Activated T-helper 1 cell treated with Interleukin-2 at 50 U/mL for 16 hours (primary cell): ENCODE measurements around the gene FGR.

ENCODE experiments used
- DNase-seq: peaks from one replicate; pipeline ENCODE4 v3.0.0-alpha.2; 2020; ENCODE audit warnings: low read depth

FGR gene

DNA sequence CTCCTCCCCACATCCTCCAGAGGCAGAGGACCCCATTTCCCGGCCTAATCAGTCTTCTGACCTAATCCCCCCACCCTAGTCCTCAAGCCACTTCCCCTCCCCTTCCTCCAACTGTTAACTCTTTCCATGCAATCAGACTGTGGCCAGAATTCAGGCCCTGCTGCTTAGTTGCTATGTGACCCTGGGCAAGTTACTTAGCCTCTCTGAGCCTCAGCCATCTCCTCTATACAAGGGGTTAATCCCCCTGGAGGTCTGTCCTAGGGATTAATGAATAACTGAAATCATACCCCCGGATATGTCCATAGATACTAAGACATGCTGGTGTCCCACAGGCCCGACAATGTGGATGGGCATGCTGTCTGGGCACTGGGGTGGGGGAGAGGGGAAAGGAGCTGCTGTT, 49.3 kb downstream of the FGR start:
- DNase-seq: no peak

DNA sequence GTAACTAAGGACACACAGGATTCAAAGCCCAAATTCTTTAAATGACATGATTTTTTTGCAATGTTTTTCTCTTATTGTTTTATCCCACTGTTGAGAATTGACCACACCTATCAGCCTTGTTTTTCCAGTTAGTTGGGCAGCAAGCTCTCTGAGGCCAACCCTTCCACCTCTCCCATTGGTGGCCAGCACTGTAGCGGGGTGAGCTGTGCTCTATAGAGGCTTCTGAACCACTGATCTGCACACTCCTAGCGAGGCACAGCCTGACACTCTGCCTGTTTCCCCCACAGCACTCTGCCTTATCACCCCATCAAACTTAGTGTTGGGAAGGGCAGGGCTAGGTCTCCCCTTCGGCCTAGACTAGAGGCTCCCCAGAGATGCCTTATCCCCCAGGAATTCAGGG, 50.5 kb downstream of the FGR start:
- no peak for DNase-seq

DNA sequence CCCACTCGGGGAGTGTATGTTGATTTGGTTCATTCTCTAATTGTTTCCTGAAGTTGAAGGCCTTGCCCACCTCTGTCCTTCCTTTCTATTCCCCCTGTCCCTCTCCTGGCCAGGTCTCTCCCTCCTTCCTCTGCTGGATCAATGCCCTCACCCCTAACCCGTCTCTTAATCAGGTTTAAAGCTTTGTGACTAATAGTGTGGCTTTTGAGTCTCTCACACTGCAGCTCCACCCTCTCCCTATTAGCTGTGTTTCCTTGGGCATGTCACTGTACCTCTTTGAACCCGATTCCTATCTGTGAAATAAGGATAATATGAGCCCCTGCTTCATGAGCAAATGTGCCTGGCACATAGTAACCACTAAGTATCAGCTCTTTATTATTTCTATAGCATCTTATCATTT, 51.5 kb downstream of the FGR start:
- no peak for DNase-seq

DNA sequence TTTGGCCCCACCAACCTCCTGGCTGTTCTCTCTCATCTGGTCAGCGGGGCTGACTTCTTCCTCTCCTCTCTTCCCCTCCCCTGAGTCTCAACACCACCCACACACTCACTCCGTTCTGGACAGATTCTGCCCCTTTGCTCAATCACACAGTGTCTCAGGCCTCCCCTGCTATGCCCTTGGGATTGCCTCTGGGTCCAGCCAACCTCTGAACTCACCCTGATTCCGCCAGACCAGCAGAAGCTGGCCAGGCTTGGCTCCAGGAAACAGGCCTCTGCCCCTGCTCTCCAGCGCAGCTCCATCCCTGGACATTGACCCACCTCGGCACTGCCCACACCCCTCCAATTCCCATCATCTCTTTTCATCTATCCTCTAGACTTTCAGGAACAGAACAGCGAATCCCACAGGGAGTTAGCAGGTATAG, 53.2 kb downstream of the FGR start:
- DNase-seq: no peak

DNA sequence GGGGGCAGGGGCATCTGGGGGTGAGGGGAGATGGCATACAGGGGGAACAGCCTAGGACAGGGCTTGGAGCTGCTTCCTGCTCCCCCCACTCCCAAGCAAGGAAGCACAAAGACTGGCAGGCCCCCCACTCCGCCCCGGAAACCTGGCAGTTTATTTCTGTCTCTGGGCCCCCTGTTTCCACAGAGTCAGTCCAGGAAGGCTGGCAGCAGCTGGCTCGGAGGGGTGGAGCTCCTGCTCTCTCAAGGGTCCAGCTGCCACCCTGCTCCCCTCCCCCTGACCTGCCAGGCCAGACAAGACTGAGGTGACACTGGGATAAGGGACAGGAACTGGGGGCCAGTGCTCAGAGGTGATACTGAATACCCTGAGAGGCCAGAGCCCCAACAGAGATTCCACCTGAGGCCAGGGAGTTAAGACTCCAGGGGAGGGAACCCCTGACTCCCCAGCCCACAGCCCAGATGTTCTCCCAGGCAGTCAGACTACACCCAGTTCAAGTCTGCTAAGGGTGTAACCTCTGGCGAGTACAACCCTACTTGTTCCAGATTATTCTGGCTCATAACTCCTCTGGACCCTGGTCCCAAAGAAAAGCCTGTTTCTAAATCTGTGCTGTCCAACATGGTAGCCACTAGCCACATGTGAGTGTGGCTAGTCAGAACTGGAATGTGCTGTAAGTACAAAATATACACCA, 57.3 kb downstream of the FGR start:
- no peak for DNase-seq

DNA sequence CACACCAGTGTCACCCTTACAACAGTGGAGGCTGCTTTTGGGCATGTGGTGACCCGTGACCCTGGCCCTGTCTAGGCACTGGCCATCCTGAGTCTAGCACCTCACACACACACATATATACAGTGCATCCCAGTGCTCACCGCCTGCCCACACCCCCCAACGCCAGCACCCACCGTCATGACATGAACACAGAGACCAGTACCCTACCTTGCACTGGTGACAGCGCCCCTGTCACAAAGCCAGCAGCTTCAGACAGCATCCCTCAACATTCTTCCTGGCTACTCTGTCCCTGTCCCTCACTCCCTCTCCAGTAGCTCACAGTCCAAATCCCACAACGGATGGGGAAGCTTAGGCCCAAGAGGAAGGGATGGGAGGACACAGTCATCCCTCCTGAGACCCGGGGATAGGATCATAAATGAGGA, 58.2 kb downstream of the FGR start:
- DNase-seq: no peak

DNA sequence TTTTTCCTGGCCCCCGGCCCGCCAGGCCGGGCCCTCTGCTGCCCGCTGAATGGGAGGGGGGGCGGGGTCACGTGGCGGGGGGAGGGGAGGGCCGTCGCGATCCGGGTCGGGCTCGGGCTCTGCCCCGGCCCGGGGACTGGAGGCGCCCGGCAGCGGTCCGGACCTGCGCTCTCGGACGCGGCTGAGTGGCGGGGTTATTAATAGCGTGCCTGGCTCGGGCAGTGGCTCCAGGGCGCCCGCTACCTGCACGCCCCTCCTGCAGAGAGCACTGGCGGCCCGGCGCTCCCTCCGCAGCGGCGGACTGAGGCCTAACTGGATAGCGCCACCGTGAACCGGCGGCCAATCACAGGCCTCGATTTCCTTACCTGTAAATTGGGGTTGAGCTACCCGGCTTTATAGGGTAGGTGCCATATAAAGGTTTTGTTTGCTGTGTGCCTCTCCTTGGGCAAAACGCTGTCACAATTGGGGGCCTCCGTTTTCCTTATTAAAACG, 59.1 kb downstream of the FGR start:
- no peak for DNase-seq

DNA sequence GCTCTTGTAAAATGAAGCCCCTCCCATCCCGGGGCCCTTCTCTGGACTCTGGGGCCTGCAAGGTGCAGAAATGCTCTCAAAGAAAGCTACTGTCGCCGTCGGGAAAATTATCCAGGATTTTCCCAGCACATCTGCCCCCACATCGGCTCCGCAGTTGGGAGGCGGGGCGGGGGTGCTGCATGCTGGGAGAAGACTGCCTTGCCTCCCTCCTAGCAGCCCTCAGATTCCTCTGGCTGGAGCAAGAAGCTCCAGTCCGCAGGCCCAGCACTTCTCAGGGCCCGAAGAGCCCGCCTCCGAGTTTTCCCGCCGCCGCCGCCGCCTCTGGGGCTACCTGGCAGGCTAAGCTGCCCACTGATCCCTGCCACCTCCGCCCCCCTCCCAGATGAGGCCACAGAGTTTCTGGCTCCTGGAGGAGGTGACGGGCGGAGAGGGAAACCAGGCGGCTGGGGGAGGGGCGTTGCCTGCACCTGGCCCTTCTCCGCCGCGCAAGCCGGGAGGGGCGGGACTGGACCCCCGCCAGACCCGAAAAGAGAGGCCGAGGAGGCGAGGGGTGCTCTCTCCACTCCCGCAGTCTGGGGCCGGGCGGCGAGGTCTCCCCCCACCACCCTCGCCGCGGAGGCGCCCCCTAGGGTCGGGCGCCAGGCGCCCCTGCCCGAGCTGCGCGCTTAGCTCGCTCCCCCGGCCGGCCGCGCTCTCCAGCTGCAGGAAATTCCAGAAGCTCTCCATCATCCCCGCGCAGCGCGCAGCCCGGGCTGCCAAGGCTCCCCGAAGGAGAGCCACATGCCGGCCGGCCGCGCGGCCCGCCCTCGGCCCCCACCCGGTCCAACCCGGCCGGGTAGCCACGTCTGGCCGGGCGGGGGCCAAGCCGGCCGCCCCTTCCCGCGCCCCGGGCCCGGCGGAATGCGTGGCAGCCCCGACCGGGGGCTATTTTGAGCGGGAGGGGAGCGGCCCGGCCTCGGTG, 59.8 kb downstream of the FGR start:
- DNase-seq: no peak

DNA sequence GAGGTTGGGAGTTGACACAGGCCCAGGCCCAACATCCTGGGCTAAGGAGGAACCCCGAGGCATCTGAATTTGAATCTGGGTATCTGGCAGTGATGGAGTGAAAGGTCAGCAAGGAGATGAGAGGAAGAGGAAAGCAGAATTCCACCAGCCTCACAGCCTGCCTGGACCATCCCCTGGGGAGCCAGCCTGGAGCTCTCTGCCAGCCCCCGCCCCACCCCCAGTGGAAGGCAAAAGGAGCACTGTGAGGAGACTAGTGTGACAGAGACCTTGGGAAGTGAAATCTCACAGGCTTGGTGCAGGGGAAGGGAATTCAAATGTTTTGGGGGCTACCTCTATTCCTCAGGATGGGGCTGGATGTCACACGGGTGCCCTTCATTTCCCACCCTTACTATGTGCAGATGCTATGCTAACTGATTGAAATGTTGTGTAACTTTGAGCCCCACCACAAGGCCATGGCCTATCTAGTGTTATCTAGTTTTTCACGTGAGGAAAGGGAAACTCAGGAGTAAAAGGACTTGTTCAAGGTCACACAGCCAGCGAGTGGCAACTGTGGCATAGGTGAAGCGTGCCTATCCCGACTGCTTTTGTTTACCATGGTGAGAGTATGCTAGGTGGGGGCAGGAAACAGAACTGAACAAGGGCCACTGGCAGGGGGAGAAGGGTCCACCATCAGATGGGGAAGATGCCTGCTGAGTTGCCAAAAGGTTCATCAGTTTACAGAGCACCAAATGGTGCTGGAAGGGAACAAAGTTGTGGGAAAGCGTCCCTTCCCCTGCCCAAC, 60.8 kb downstream of the FGR start:
- no peak for DNase-seq

DNA sequence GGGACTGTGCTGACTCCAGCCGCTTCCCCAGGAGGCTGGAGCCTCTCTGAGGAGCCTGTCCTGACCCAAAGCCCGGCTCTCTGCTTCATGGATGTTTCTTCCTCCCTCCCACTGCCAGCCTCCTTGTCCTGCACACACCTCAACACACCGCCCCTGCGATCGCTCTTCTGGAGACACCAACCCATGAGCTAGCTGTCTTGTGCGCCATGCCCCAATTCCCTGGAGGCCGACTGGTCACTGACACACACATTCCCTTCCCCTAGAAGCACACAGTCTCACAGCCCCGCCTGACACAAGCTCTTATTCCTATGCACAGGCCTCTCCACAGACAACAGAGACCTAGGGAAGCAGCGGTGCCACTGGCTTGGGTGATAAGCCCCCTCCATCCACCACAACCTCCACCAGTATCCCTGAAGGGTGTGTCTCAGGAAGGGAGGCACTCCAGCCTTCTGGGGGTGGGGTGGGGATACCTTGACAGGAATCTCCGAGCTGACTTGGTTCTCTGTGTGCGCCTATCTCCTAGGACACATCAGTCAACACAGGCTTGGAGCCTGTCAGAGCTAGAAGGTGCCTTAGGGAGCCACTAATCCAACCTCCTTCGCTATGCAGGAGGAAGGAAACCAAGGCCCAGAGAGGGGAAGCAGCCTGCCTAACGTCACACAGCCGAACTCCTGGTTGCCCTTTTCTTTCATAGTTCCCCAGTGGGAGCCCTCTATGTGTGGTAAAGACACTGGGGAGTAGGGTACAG, 62.1 kb downstream of the FGR start:
- no peak for DNase-seq

DNA sequence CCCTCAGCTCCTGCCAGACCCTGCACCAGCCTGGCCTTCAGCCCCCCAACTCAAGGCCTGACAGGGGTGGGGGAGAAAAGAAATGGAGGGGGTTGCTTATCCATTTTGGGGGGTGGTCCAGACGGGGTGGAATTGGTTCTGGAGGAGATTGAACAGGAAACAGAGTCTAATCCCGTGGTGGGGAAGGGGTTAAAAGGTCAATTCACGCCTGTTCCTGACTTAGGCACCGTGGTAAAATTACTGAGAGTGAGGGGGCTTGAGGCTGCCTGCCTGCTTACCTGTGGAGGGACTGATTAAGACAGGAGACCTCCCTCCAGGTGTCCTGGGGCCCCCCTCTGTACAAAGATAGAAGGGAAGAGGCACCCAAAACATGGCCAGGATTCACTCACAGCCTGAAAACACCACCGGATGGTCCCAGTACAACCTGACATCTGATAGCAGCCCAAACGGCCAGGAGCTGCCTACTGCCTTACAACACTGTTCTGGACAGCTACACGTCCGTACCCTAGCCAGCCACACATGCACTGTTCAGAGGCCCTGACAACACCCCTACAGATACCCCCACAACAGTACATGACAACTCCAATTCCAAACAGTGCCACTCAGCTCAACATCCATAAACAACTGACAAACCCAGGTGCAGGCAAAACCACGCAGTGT, 62.8 kb downstream of the FGR start:
- DNase-seq: no peak

DNA sequence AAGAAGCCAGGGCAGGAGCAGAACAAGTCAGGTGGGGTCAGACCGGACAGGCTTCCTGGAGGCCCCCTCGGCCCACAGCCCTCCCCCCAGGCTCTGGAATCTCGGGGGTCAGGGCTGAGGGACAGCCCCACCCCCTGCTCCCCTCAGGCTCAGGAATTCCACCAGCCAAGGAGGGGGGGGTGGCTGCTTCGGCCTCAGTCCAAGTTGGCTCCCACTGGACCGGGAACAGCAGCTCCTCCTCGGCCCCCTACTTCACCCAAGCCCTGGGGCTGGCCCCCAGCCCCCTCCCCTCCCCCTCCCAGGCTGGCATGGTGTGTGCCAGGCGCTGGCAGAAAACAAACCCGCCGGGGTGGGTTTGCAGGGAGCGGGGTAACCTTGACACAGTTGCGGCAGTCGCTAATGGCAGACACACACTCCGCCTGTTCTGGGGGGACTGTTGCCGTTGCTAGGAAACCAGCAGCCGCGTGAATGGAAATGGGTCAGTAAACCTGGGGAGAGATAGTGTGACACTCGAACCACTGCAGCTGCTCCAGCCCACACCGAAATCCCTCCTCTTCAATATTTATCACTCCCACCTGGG, 63.5 kb downstream of the FGR start:
- no peak for DNase-seq

DNA sequence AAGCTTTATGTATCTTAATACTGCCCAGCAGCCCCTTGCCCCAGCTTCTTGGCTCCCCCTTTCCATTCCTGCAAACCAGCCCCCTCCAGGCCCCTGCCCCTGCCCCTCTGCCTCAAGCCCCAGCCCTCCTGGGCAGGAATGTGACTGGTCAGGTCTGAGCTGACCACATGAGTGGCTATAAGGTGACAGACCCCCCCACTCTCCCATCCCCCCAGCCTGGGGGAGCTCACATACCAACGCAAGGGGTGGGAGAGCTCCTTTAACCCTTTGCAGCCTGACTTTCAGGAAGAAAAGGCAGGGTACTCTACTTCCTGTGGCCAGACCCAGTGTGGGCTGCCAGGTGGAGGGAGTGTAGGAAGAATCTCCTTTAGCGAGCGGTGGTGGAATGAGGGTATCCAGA, 64.2 kb downstream of the FGR start:
- no peak for DNase-seq

DNA sequence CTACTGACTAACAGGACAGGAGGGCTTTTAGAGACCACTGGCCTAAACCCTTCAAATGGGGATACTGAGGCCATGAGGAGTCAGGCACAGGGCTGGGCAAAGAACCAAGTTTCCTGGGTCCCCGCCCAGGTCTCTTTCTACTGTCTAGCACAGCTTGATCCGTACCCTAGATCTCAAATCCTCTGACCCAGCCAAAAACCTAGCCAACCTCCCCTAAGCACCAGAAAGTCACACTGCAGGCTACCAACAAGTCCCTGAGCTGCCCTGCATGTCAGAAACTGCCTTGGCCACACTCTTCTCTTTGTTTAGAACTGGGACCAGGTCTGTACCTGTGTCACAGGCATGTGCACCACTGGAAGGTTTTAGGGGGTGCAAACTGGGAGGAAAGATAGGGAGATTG, 64.6 kb downstream of the FGR start:
- no peak for DNase-seq

DNA sequence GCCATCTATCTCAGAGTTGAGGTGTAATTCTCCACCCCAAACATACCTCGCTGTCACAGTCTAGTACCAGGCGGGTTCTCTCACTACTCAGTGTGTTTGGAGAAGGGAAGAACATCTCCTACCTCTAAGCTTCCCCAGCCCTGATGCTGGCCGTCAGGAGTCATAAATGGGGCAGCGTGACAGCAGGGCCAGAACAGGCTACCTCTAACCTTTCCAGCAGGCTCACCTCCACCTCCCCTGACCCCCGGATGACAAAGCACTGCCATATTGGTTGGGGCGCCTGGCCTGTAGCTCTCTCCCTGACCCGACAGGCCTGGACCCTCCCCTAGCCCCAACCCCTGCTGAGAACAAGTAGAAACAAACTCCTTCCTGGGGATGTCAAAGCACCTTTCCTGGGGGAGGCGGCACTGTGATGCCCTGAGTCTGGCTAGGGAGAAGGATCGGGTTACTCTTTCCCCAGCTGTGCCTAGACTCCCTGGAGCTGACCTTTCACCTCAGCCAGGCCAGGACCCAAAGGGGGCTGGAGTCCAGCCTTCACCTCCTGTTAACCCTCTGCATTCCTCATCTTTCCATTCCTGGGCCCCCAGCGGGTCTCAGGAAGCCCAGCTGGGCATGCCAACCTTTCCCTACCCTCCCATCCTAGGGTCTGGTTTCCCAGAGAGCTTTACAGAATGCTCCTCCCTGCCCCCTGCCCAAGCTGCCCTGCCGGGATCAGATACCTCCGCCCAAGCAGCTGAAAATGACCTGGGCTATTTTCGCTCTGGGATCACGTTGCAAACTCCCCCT, 65.3 kb downstream of the FGR start:
- no peak for DNase-seq

DNA sequence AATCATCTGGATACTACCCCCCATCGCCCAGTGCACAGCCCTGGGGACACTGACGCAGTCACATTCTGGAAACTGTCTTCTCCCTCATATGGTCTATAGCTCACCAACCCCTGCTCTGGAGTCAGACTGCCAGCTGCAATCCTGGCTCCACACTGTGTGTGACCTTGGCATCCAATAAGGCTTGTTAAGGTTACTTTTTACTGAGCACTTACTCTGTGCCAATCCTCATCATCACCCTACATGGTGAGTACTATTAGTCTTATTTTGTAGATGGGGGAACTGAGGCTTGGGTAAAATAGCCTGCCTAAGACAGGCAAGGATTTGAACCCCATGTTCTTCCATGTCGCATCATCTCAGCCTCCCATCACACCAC, 65.9 kb downstream of the FGR start:
- no peak for DNase-seq

DNA sequence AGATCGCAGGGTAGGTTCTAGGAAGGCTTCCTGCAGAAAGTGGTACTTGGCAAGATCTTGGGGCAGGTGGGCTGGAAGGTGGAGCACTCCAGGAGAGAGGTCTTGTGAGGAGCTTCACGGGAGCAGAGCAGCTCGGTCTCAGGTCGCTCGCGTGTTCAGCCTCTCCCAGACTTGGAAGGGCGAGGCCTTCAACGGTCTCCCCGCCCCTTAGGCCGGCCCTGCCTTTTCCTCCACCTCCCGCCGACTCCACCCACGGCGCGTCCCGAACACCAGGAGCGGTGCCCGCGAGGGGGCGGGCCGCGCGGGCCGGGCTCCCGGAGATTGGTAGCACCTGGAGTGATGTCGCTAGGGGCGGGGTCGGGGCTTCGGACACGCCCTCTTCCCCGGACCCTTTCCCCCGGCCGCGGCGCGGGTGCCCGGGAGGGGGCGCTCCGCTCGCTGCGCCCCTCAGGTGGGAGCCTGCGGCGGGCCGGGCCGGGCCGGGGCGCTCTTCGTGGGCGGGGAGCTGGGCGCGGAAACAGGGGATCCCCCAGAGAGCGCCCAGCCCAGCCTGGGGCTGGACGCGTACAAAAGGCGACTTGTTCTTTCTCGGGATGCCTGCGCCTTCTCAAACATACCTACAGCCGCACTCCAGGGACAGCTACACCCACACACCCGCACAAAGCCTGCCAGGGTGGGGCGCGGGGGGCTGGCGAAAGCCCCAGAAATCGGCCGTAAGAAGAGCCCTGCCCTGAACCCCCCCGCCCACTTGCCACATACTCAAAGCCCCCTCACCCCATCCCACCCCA, 66.5 kb downstream of the FGR start:
- DNase-seq: peak; percentile 93

DNA sequence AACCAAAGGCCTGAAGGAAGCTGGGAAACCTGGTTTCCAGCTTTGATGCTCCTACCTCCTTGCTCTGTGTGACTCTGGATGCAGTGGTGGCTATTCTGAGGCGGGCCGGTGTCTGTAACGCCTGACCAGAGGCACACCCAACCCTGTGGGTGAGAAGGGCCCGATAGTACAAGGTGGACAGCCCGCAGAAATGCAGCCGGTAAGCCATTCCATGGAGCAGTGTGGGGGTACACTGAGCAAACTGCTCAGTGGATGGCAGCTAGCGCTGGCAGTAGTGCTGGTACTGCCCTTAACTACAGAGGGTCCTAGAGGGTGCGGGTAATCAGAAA, 67.0 kb downstream of the FGR start:
- no peak for DNase-seq

DNA sequence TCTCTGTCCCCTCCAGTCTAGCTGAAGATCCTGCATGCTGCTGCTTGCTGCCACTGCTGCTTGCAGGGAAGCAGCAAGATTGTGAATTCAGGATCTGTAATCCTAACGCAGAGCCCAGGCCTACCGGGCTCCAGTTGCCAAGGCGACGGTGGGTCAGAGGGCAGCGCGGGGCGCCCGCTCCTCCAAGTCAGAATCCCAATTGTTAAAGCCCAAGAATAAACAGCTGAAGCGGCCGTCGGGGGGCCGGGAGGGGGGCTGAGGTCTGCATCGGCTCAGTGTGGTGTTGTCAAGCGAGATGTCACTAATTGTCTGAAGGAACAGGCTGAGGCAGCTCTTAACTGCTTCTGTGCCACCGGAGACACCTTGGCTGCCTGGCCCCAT, 67.8 kb downstream of the FGR start:
- no peak for DNase-seq
